Skeletal muscle tissue (tissue), 4 donors: ENCODE results near the gene IFI16. TPM values are rescaled to one million over a fixed set of nuclear protein-coding genes. Genes with fewer than 3 reads are reported as not detected.
A peak's percentile ranks its signal among the peaks of the same experiment; 100 is the strongest.

Source experiments
- H3K27ac ChIP-seq: one replicate; pipeline ENCODE4 v1.7.0; 2013; ENCODE audit warnings: mild to moderate bottlenecking, low read depth, low read length, inconsistent platforms
- H3K27me3 ChIP-seq, 3 donors: one replicate each; pipeline ENCODE4 v1.7.0; 2013; ENCODE audit warnings: low read length in 3 of 3; ENCODE audit not compliant: control insufficient read depth in 3 of 3, insufficient read depth in 3 of 3
- H3K36me3 ChIP-seq, 3 donors: one replicate each; pipeline ENCODE4 v1.7.0; 2013; ENCODE audit warnings: low read length in 3 of 3; ENCODE audit not compliant: control insufficient read depth in 3 of 3, insufficient read depth in 3 of 3
- H3K4me1 ChIP-seq, 3 donors: one replicate each; pipeline ENCODE4 v1.7.0; 2013; ENCODE audit warnings: low read length in 3 of 3, mild to moderate bottlenecking in 3 of 3; ENCODE audit not compliant: control insufficient read depth in 3 of 3, insufficient read depth in 3 of 3
- H3K4me3 ChIP-seq, 3 donors: one replicate each; pipeline ENCODE4 v1.7.0; 2013; ENCODE audit warnings: low read length in 3 of 3
- H3K9ac ChIP-seq, 3 donors: one replicate each; pipeline ENCODE4 v1.7.0; 2013; ENCODE audit warnings: low read length in 3 of 3, mild to moderate bottlenecking in 3 of 3, moderate library complexity in 2 of 3, low read depth in 1 of 3
- H3K9me3 ChIP-seq, 3 donors: one replicate each; pipeline ENCODE4 v1.7.0; 2013; ENCODE audit warnings: low read length in 3 of 3; ENCODE audit not compliant: control insufficient read depth in 3 of 3
- total RNA-seq: library from RNA; depleted of rRNA; stranded (reverse); fragments of >200 nt; gene quantifications from one replicate; pipeline ENCODE4 v1.2.3, GENCODE V29; 2014
- donor health status: Osteomylitis.

The IFI16 gene
- 16.2 TPM for total RNA-seq

DNA sequence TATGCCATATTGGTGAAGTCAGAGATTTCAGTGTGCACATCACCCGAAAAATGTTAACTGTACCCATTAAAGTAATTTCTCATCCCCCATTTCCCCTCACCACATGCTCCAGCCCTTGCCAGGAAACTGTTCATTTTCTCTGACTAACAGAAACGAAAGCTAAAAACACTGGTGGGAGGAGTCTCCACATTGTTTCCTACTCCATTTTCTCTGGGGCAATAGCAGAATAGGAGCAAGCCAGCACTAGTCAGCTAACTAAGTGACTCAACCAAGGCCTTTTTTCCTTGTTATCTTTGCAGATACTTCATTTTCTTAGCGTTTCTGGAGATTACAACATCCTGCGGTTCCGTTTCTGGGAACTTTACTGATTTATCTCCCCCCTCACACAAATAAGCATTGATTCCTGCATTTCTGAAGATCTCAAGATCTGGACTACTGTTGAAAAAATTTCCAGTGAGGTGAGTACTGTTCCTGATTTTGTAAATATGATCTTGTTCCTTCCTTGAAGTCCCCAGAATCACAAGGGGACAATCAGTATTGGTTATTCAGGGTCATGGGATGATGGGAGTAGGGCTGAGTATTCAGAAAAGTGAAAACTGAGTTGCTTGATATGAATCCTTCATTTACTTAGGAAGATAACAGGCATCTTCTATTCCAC, at the start of gene IFI16:
IFI16 (plus strand) TSS at position 204 of the 658 bp plus-strand sequence. CDS start 4,774 bp downstream, outside the sequence.
- no peaks in the 10 kb centered on the region for H3K36me3 ChIP-seq
- peak within 1 kb of the TSS; percentile 54 to 79 (median 71) for H3K9ac ChIP-seq
- H3K4me1 ChIP-seq, result peaks cover 5 to 14% (median 9%) of the 10 kb centered on the region in 3 donors

DNA sequence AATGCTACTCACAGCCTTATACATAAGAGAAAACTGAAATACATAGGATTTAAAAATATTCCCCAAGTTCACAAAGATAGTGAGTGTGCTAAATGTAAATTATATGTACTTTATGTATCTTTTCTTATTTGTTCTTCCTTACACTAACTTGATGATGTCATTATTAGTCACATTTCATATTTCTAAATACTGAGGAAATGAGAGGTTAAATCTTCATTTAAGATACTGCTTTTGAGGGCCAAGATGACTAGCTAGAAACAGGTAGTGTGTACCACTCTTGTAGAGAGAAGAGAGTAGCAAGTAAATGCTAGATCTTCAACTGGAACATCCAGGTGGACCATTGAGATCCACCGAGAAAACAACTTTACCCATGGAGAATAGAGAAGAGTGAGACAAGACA, 48.5 kb upstream of the IFI16 start:
- Histone ChIP-seq H3K36me3 (no peaks in the 10 kb centered on the region), H3K4me1 (no peaks in the 10 kb centered on the region), H3K27me3 (no peaks in the 10 kb centered on the region)

More for the DNA sequence above, at the start of gene IFI16:
- Histone ChIP-seq H3K27ac (peak within 1 kb of the TSS; percentile 90), H3K27me3 (no peaks in the 10 kb centered on the region), H3K4me3 (peak within 1 kb of the TSS; percentile 52 to 82 (median 65)), H3K9me3 (no peaks in the 10 kb centered on the region)

DNA sequence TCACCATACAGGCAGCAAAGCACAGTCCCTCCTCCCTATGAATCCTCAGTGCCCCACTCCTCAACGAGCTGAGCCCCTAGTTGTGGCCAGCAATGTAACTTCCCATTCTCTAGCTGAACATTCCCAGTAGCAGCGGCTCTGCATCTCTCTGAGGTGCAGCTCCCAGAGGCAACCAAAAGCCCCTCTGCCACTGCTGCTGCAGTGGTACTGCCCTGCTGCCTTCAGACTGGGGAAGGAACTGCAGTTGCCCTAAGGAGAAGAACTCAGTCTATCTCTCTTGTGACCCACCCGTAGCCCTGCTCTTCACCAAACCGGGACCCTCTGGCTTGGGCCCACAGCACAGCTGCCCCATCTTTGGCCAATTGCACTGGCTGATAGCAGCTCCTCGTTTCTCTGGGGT, 46.7 kb upstream of the IFI16 start:
- Histone ChIP-seq H3K27me3 (no peaks in the 10 kb centered on the region), H3K36me3 (no peaks in the 10 kb centered on the region), H3K9ac (no peak overlapping the region), H3K9me3 (no peaks in the 10 kb centered on the region), H3K4me3 (no peak overlapping the region), H3K4me1 (no peaks in the 10 kb centered on the region), H3K27ac (no peak overlapping the region)

More for the DNA sequence above, 48.5 kb upstream of the IFI16 start:
- H3K9ac ChIP-seq, result no peak overlapping the region
- no peak overlapping the region for H3K27ac ChIP-seq
- H3K4me3 ChIP-seq, result no peak overlapping the region
- H3K9me3 ChIP-seq, result no peaks in the 10 kb centered on the region

DNA sequence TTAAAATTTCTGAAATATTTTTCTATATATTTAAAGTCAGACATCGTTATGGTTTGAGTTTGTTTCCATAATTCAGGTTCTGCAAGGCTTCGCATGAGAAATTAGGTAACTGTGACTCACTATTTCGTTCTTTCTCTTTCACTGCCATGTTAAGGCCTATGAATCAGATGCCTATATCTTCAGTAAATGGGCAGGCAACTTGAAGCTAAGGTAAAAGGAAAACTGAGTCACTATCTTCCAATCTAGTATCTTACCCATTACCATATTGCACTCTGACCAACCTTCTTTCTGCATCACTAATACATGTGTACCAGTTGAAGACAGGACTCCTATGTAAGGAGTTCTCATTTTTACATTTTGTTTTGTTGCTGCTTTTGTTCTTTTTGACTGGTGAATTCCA, 40.5 kb upstream of the IFI16 start:
- no peak overlapping the region for H3K9ac ChIP-seq
- no peaks in the 10 kb centered on the region for H3K36me3 ChIP-seq
- H3K4me3 ChIP-seq, result no peak overlapping the region
- no peak overlapping the region for H3K27ac ChIP-seq
- H3K4me1 ChIP-seq, result no peaks in the 10 kb centered on the region
- H3K27me3 ChIP-seq, result no peaks in the 10 kb centered on the region
- H3K9me3 ChIP-seq, result no peaks in the 10 kb centered on the region

DNA sequence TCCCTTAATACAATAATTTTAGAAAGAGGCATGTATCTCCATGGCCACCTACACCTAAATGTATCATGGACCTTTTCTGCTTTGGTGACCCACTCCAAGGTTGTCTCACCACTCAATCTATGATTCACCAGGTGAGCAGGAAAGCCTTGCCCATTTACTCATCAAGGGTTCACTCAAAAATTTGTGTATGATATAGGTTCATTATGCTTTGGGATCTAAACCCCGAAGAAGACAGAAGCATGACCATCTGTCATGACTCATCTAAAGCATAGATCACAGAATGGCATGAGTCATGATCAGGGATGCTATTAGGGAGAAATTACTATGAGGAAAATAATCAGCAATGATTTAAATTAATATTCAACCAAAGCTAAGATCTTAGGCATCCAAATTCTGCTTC, 39.9 kb upstream of the IFI16 start:
- Histone ChIP-seq H3K9me3 (no peaks in the 10 kb centered on the region), H3K27ac (no peak overlapping the region), H3K9ac (no peak overlapping the region), H3K27me3 (no peaks in the 10 kb centered on the region), H3K4me3 (no peak overlapping the region), H3K36me3 (no peaks in the 10 kb centered on the region), H3K4me1 (no peaks in the 10 kb centered on the region)

DNA sequence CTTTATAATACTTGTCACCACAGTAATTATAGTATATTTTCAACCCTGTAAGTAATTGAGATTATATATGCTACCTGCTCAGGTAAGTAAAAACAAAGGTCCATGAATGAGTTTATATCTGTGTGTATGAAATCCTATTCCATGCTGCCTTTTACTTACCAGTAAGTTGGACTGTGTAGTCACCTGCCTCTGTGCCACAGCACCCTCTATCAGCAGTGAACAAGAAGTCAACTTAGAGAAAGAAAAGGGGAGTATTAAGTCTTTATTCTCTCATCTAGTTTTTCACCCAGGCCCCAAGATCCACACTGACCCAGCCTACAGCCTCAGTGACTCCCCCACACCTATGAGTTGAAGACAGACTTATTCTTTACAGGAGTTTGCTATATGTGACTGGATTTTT, 36.9 kb upstream of the IFI16 start:
- Histone ChIP-seq H3K9ac (no peak overlapping the region), H3K4me1 (no peaks in the 10 kb centered on the region), H3K27ac (no peak overlapping the region)

DNA sequence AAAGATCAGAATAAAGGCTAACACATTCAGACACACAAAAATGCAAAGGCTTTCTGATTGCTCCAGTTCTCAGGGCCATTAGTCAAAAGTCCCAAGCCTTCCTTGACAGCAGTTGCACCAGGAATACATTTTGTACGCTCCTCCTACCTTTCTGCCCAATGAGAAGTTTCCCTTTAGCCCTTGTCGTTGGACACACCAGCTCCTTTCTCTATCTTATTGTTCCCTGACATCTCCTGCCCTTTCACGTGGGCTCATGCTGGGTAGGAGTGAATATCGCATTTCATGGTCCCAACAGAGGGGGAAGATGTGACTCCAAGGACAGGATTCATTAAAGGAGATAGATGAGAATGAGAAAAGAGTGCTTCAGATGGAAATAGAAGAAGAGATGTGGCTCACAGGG, 33.5 kb upstream of the IFI16 start:
- Histone ChIP-seq H3K27me3 (no peaks in the 10 kb centered on the region), H3K9me3 (no peaks in the 10 kb centered on the region), H3K4me1 (no peaks in the 10 kb centered on the region), H3K27ac (no peak overlapping the region), H3K9ac (no peak overlapping the region), H3K4me3 (no peak overlapping the region), H3K36me3 (no peaks in the 10 kb centered on the region)

More for the DNA sequence above, 36.9 kb upstream of the IFI16 start:
- H3K4me3 ChIP-seq, result no peak overlapping the region
- no peaks in the 10 kb centered on the region for H3K9me3 ChIP-seq
- H3K36me3 ChIP-seq, result no peaks in the 10 kb centered on the region
- no peaks in the 10 kb centered on the region for H3K27me3 ChIP-seq

DNA sequence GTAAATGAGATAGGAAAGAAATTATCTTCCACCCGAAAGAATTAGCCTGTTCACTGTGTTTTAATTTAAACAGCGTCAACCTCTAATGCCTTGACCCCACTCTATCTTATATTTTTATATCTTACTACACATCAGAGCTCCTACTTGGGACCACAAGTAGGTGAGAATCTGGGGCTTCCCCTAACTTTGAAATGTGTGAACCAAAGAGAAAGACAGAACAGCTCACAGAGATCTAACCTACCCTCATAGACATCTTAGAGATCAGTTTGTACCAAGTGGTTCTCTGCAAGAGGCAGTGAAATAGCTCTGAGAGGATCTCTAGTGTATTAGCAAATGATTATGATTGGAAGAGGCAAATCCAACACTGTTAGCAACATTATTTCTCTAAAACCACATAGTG, 31.0 kb upstream of the IFI16 start:
- Histone ChIP-seq H3K9ac (no peak overlapping the region), H3K4me1 (no peaks in the 10 kb centered on the region), H3K27ac (no peak overlapping the region), H3K27me3 (no peaks in the 10 kb centered on the region), H3K9me3 (no peaks in the 10 kb centered on the region), H3K36me3 (no peaks in the 10 kb centered on the region), H3K4me3 (no peak overlapping the region)

DNA sequence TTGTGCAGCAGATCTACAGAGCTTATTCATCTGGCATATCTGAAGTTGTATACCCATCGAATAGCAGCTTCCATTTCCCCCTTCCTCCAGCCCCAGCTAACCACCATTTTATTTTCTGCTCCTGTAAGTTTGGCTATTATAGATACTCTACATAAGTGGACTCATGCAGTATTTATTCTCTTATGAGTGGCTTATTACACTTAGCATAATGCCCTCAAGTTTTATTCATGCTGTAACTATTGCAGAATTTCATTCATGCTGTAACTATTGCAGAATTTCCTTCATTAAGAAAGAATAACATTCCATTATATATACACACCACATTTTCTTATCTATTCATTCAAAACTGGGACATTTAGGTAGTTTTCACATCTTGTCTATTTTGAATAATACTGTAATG, 30.5 kb upstream of the IFI16 start:
- H3K36me3 ChIP-seq, result no peaks in the 10 kb centered on the region

DNA sequence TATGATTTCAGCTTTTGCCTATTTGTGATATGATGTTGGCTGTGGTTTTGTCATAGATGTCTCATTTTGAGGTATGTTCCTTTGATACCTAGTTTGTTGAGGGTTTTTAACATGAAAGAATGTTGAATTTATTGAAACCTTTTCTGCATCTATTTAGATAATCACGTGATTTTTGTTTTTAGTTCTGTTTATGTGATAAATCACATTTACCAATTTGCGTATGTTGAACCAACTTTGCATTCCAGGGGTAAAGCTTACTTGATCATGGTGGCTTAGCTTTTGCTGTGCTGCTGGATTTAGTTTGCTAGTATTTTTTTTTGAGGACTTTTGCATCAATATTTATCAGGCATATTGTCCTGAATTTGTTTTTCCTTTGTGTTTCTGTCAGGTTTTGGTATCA, 26.5 kb upstream of the IFI16 start:
- no peaks in the 10 kb centered on the region for H3K4me1 ChIP-seq
- H3K27ac ChIP-seq, result no peak overlapping the region
- no peaks in the 10 kb centered on the region for H3K27me3 ChIP-seq
- H3K9me3 ChIP-seq, result no peaks in the 10 kb centered on the region
- no peak overlapping the region for H3K4me3 ChIP-seq
- no peaks in the 10 kb centered on the region for H3K36me3 ChIP-seq
- H3K9ac ChIP-seq, result no peak overlapping the region

More for the DNA sequence above, 30.5 kb upstream of the IFI16 start:
- H3K27me3 ChIP-seq, result no peaks in the 10 kb centered on the region
- H3K9ac ChIP-seq, result no peak overlapping the region
- no peak overlapping the region for H3K4me3 ChIP-seq
- no peaks in the 10 kb centered on the region for H3K9me3 ChIP-seq
- H3K4me1 ChIP-seq, result no peaks in the 10 kb centered on the region
- H3K27ac ChIP-seq, result no peak overlapping the region
